CD4-positive, alpha-beta T cell (primary cell): ENCODE results near the gene CHMP2B. TPM values are rescaled to one million over a fixed set of nuclear protein-coding genes. Genes with fewer than 3 reads are reported as not detected.
A peak's percentile ranks its signal among the peaks of the same experiment; 100 is the strongest.

Experiments
- ATAC-seq: fragments of 200-7000 bp; cut with Tn5 transposase; one replicate; pipeline ENCODE4 v1.10.0; 2022; ENCODE audit warnings: mild to moderate bottlenecking; ENCODE audit not compliant: poor library complexity
- CTCF ChIA-PET: fragments of 350-600 bp; sonication (Branson Sonifier 250); formaldehyde crosslinking; loops from one replicate; lab custom pipeline; 2021; ENCODE audit warnings: antibody characterized with exemption, inconsistent platforms; lab: Charles Lee
- POLR2A ChIA-PET: fragments of 350-600 bp; sonication (Branson Sonifier 250); formaldehyde crosslinking; loops from one replicate; lab custom pipeline; 2021; ENCODE audit warnings: antibody characterized with exemption, inconsistent platforms; lab: Charles Lee
- DNase-seq, 14 experiments: peaks; one replicate each; pipeline ENCODE4 v3.0.0-alpha.2; 2013 to 2020; ENCODE audit warnings: mixed read lengths in 2 of 14
- H3K27ac ChIP-seq, 2 donors: one replicate each; pipeline versions ENCODE4 v1.5.1 to v1.7.0; 2013; ENCODE audit warnings: low read length in 2 of 2, low read depth in 1 of 2, mild to moderate bottlenecking in 1 of 2
- H3K27me3 ChIP-seq, 2 experiments: 1 replicate in 1 of 2; 2 replicates in 1 of 2; pipeline versions ENCODE4 v1.6.1 to v1.7.0; 2013; ENCODE audit warnings: low read length in 2 of 2, control low read depth in 1 of 2, mild to moderate bottlenecking in 1 of 2, moderate library complexity in 1 of 2; ENCODE audit not compliant: insufficient read depth in 2 of 2, control insufficient read depth in 1 of 2
- H3K36me3 ChIP-seq: one replicate; pipeline ENCODE4 v1.6.1; 2013; ENCODE audit warnings: low read length, control low read depth; ENCODE audit not compliant: insufficient read depth
- H3K4me1 ChIP-seq: one replicate; pipeline ENCODE4 v1.6.1; 2013; ENCODE audit warnings: low read length, control low read depth; ENCODE audit not compliant: insufficient read depth
- H3K4me3 ChIP-seq: one replicate; pipeline ENCODE4 v1.5.1; 2013; ENCODE audit warnings: mild to moderate bottlenecking, low read length, moderate library complexity
- H3K9me3 ChIP-seq, 2 experiments: 1 replicate in 1 of 2; 2 replicates in 1 of 2; pipeline versions ENCODE4 v1.6.1 to v1.7.0; 2013; ENCODE audit warnings: low read length in 2 of 2, mild to moderate bottlenecking in 2 of 2, control low read depth in 1 of 2, moderate library complexity in 1 of 2; ENCODE audit not compliant: control insufficient read depth in 1 of 2, insufficient read depth in 1 of 2
- H3K27ac Mint-ChIP-seq: one replicate; pipeline ENCODE4 v1.8.0; 2020; ENCODE audit warnings: mixed read lengths
- H3K27me3 Mint-ChIP-seq: one replicate; pipeline ENCODE4 v1.8.0; 2021; ENCODE audit warnings: mixed read lengths
- H3K36me3 Mint-ChIP-seq: one replicate; pipeline ENCODE4 v1.8.0; 2021; ENCODE audit warnings: low read depth, mixed read lengths
- H3K4me1 Mint-ChIP-seq: one replicate; pipeline ENCODE4 v1.8.0; 2021; ENCODE audit warnings: low read depth, mixed read lengths
- H3K4me3 Mint-ChIP-seq: one replicate; pipeline ENCODE4 v1.8.0; 2020; ENCODE audit warnings: mild to moderate bottlenecking, mixed read lengths
- H3K9me3 Mint-ChIP-seq: one replicate; pipeline ENCODE4 v1.8.0; 2020; ENCODE audit warnings: mixed read lengths
- CTCF ChIP-seq: fragments of 200-600 bp; IDR thresholded peaks from one replicate; pipeline ENCODE4 v1.8.0; 2022; ENCODE audit warnings: antibody characterized with exemption, mild to moderate bottlenecking
- intact Hi-C, 2 experiments: fragments of 100-400 bp; cut with DNase I in 1 of 2; cut with micrococcal nuclease in 1 of 2; formaldehyde crosslinking; loops; one replicate each; pipeline versions ENCODE4 v1.15.1 to v1.9.0; 2023 to 2025; cut with DNase I, micrococcal nuclease
- total RNA-seq, 174 experiments: library from RNA in 2 of 174; stranded (reverse) in 2 of 174; gene quantifications; one replicate each; pipeline ENCODE4 v1.2.3 and lab custom pipeline; 2021 to 2026

Gene CHMP2B
- total RNA-seq, 2 experiments from 2014 or later, result 24.7 to 31.5 TPM

GRCh38 chr3:87260270-87260669, 33.2 kb downstream of the CHMP2B start:
- intact Hi-C loops, result loop anchor here in 1 of 2 experiments (1.0 kb wide), 2 partner anchors 743 to 853 kb away; no protein-coding TSS in a partner anchor
- H3K9me3 Mint-ChIP-seq, result no peaks in the 10 kb centered on the region
- ATAC-seq, result peak; percentile 68

GRCh38 chr3:87261925-87262324, 34.8 kb downstream of the CHMP2B start:
- DNase-seq (no peak), ATAC-seq (no peak)
- Histone ChIP-seq H3K9me3 (no peaks in the 10 kb centered on the region), H3K27me3 (no peaks in the 10 kb centered on the region), H3K36me3 (no peaks in the 10 kb centered on the region), H3K27ac (no peak overlapping the region), H3K4me3 (no peak overlapping the region), H3K4me1 (no peaks in the 10 kb centered on the region)
- Mint-ChIP-seq H3K27me3 (no peaks in the 10 kb centered on the region), H3K4me1 (peaks cover 5% of the 10 kb centered on the region), H3K4me3 (no peak overlapping the region), H3K27ac (no peak overlapping the region), H3K36me3 (no peaks in the 10 kb centered on the region), H3K9me3 (no peaks in the 10 kb centered on the region)
- intact Hi-C loops, result no loop called here
- TF ChIP-seq CTCF, result no peak
- ChIA-PET POLR2A (no interaction called here), CTCF (interaction anchor here (1.2 kb wide), 1 partner anchor 832 kb away, joined by 4 read pairs; no protein-coding TSS in a partner anchor)

More at GRCh38 chr3:87260270-87260669, 33.2 kb downstream of the CHMP2B start:
- POLR2A ChIA-PET, result no interaction called here
- Histone ChIP-seq H3K27ac (no peak overlapping the region), H3K27me3 (no peaks in the 10 kb centered on the region), H3K4me3 (no peak overlapping the region), H3K36me3 (no peaks in the 10 kb centered on the region), H3K9me3 (no peaks in the 10 kb centered on the region), H3K4me1 (no peaks in the 10 kb centered on the region)
- TF ChIP-seq CTCF, result peak; percentile 78
- H3K4me3 Mint-ChIP-seq, result no peak overlapping the region
- H3K27me3 Mint-ChIP-seq, result no peaks in the 10 kb centered on the region
- H3K4me1 Mint-ChIP-seq, result peaks cover 5% of the 10 kb centered on the region
- H3K36me3 Mint-ChIP-seq, result no peaks in the 10 kb centered on the region
- DNase-seq, result peak in 10 of 14 experiments; percentile 3 to 62 (median 26)
- CTCF ChIA-PET, result interaction anchor here (0.9 to 2.4 kb wide), 3 partner anchors 9 to 853 kb away, joined by 4 to 9 read pairs (median 4); no protein-coding TSS in a partner anchor
- no peak overlapping the region for H3K27ac Mint-ChIP-seq

- ATAC-seq (no peak), DNase-seq (no peak)
- POLR2A ChIA-PET, result no interaction called here
- Mint-ChIP-seq H3K27me3 (peaks cover under 1% of the 10 kb centered on the region), H3K4me3 (no peak overlapping the region), H3K36me3 (no peaks in the 10 kb centered on the region), H3K27ac (no peak overlapping the region), H3K9me3 (no peaks in the 10 kb centered on the region), H3K4me1 (peaks cover 20% of the 10 kb centered on the region)
- H3K4me3 ChIP-seq, result no peak overlapping the region
- no peaks in the 10 kb centered on the region for H3K9me3 ChIP-seq
- H3K27me3 ChIP-seq, result no peaks in the 10 kb centered on the region
- intact Hi-C loops, result no loop called here
- no peak overlapping the region for H3K27ac ChIP-seq
- peaks cover 9% of the 10 kb centered on the region for H3K4me1 ChIP-seq
- TF ChIP-seq CTCF, result no peak
- CTCF ChIA-PET, result interaction anchor here (0.7 kb wide), 1 partner anchor 800 kb away, joined by 3 read pairs; no protein-coding TSS in a partner anchor
- no peaks in the 10 kb centered on the region for H3K36me3 ChIP-seq
Observed at GRCh38 chr3:87267953-87268645, 41.0 kb downstream of the CHMP2B start.
